Stimulated activated CD4-positive, alpha-beta T cell treated with anti-CD3 and anti-CD28 coated beads, TNF-alpha, amount 100 ng/mL, for 48 hours (primary cell): Measurements from ENCODE around the gene PLA2G4E.

ENCODE experiments used
- DNase-seq, 3 donors: peaks; one replicate each; pipeline ENCODE4 v3.0.0-alpha.2; 2020; ENCODE audit warnings: low read depth in 3 of 3

Gene PLA2G4E

GRCh38 chr15:41955807-41956525 lies 64.9 kb downstream of the PLA2G4E start:
- no peak for DNase-seq

GRCh38 chr15:41955100-41955499 lies 65.7 kb downstream of the PLA2G4E start:
- no peak for DNase-seq

GRCh38 chr15:41954036-41954435 lies 66.8 kb downstream of the PLA2G4E start:
- no peak for DNase-seq

- no peak for DNase-seq
Observed at GRCh38 chr15:41952013-41952563, 68.8 kb downstream of the PLA2G4E start.

DNA sequence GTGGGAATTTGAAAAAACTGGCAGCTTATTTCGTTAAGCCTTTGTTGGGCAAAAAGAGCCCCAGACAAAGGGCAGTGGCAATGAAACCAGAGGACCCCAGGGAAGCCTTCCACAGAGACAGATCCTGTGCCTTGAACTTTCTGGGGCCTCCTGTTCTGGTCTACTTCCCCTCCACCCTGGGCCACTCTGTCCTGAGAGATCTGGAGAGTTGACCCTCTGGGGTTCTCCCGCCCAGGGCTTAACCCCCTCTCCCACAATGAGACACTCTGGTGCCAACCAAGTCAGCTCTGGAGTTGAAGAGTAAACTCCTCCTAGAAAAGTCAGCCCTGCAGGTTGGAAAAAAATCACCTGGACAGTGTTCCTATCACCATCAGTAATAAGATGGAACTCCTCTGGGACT lies 69.3 kb downstream of the PLA2G4E start:
- DNase-seq, result no peak

- no peak for DNase-seq
Observed at GRCh38 chr15:41950489-41950888, 70.4 kb downstream of the PLA2G4E start.

DNA sequence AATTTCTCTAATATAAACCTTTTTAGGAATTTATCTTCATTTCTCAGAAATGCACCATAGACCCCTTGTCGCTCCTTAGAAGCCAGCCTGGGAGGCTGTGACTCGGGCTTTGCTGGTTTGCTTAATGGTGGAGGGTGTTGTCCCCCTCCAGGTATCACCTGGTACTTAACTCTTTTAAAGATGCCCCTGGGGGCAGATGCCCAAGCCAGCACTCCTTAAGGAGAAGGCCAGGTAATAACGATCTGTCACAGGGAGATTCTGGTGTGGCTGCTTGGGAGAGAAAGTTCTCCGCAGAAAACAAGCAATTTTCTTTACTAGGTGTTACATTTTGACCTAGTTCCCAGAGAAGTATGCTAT lies 70.7 kb downstream of the PLA2G4E start:
- DNase-seq, result no peak

GRCh38 chr15:41949401-41950126 lies 71.3 kb downstream of the PLA2G4E start:
- DNase-seq, result no peak

DNA sequence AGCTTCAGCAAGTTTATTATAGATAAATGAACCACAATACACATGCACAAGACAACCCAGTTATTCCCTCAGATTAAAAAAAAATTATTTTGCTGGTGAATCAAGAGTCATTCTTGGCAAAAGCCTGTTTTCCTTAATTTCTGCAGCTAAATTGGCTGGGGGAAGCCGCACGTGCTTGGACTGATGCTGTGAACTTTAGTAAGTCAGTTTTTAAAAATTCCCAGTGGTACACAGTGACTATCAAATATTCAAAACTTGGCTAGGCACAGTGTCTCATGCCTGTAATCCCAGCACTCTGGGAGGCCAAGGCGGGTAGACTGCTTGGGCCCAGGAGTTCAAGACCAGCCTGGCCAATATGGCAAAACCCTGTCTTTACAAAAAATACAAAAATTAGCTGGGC lies 72.4 kb downstream of the PLA2G4E start:
- no peak for DNase-seq

DNA sequence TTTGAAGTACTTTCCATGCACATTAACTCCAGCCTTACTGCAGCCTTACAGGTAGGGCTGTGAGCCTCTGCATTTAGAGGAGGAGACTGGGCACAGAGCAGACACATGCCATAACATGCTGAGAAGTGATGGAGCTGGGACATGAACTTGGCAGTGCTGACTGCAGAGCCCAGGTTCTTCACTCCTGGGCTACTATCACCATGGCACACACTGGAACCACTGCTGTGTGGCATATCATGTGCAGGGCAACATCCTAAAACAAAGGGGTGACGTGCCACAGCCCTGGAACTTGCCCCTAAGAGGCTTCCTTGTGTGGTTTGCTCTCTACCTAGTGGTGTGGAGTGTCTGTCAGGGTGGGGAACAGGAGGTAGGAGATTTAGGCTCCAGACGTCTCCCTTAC lies 73.9 kb downstream of the PLA2G4E start:
- DNase-seq, result no peak

- DNase-seq, result no peak
Observed at GRCh38 chr15:41945731-41946130, 75.1 kb downstream of the PLA2G4E start.

DNA sequence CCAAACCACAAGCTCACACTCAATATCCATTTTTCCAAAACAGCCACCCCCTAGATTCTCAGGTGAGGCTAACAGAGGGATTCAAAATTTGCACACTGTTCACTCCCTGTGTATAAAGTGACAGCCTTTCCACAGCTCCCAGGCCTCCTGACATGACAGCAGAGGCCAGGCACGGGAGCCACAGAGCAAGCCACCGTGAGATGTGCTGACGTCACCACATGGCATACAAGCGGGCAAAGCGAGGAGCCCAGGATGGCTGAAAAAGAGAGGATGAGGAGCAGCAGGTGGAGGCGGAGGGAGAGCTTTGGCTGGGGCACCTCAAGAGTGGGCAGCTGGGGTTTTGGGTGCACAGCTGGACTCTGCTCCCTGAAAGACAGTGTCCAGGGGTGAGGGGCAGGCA lies 75.6 kb downstream of the PLA2G4E start:
- no peak for DNase-seq

DNA sequence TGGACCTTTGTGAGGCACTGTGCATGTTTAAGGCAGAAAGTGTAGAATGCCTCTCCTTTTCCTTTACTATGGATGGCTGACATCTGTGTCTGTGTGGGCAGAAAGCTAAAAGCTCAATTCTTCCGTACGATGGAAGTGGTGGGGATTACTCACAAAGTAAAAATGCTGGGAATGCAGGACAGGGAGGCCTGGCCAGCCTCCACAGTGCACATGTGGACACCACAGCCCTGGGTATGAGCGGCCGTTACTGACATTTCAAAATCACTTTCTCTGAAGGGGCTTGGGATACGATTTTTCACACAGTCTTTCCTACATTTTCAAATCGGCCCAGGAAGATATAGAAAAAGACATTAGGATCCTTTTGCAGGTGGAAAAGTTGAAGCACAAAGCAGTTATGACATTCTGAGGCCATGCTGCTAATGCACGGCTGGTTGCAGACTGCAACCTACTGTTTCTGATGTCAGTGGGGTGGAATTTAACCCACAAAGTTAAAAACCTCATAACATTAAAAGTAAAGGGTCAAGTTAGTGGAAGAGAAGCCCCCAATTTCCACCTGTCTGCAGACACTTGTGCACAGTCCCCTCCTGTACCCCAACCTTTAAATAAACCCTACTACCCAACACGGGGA lies 76.4 kb downstream of the PLA2G4E start:
- no peak for DNase-seq

DNA sequence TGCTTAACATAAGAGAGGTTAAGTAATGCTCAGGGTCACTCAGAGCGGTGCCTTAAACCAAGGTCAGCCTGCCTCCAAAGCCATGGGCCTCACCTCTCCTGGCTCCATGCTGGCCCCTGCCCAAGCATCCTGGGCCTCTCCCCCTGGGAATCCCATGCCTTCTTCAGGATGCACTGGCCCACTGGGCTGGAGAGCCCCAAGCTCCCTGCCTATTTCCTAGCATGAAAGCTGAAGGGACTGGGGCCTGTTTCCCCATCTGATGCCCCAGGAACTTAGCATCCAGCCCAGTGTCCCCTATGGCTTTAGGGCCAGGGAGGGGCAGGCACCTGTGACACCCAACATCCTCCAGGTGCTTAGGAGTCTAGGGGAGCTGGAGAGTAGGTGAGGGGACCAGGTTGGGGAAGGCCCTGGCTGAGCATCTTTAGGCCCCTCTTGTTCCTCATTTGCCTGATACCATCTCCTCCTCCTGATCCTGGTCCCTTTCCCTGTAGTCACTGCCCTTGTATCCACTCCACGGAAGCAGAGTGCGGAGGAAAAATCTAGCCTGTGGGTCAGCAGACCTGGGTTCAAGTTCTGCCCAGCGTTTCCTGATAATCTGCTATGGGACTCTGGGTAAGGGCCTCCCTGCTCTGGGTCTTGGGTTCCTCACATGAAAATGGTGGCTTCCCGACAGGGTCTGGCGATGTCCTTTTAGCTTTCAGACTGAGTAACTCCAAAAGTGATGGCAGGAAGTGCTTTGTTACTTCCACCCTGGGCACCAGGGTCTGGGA lies 77.1 kb downstream of the PLA2G4E start:
- DNase-seq, result no peak

GRCh38 chr15:41942886-41943285 lies 78.0 kb downstream of the PLA2G4E start:
- no peak for DNase-seq

DNA sequence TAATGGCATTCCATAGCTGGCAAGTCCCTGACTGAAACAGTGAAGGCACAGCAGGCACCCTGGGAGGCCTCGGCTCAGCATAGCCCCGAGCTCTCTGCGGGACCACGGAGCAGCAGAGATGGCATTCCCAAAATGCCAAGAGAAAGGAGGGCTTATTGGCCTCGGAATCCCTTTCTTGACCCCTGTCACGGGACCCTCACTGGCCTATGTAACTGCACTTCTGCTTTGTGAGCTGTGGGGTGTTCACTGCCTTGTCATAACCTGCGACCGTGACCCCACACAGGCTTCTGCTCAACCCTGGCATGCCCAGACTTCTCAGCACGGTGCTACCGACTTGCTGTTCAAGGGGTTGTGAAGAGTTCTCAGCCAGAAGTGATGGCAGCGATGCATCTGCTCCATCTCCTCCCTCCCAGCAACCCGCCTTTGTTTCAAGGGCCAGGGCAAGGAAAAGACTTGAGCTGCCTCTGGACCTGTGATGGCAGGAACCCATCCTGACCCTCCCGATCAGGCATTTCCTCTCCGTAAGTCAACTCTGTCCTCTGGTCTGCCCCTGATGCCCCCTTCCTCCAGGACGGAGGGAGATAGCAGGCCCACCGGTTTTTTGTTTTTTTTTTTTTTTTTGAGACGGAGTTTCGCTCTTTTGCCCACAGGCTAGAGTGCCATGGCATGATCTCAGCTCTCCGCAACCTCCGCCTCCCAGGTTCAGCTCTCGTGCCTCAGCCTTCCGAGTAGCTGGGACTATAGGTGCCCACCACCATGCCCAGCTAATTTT lies 79.0 kb downstream of the PLA2G4E start:
- DNase-seq, result no peak

GRCh38 chr15:41940441-41940857 lies 80.4 kb downstream of the PLA2G4E start:
- peak; percentile 19 to 50 (median 44) for DNase-seq

DNA sequence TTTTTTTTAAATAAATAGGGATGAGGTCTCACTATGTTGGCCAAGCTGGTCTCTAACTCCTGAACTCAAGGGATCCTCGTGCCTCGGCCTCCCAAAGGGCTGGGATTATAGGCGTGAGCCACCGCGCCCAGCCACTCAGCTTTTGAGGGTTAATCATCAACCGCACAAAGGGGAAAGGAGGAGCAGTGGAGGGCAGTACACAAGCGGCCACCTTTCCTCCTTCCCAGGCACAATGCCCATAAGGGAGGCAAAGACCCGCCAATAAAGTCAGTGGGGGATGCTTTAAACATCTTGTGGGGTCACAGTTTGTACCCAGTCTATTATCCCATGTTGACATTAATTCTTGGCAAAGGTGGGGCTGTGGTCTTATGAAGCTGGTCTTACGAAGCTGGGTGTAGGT lies 80.9 kb downstream of the PLA2G4E start:
- DNase-seq, result no peak

GRCh38 chr15:41937568-41937923 lies 83.3 kb downstream of the PLA2G4E start:
- DNase-seq, result no peak

GRCh38 chr15:41936649-41937567 lies 83.9 kb downstream of the PLA2G4E start:
- DNase-seq, result peak; percentile 58 to 76 (median 74)
